Loucy (cell line): Measurements from ENCODE around the gene PARP12.
A peak's percentile ranks its signal among the peaks of the same experiment; 100 is the strongest.

Experiments
- H2AFZ ChIP-seq: fragments of 200-600 bp; sonication (generic); 2 replicates; pipeline ENCODE4 v1.6.0; 2016; ENCODE audit warnings: antibody characterized with exemption, mild to moderate bottlenecking, low read length, moderate library complexity
- H3F3A ChIP-seq: fragments of 200-600 bp; 2 replicates; pipeline ENCODE4 v1.6.0; 2016; ENCODE audit warnings: antibody characterized with exemption, low read depth, mild to moderate bottlenecking
- H3K27me3 ChIP-seq: fragments of 200-600 bp; sonication (generic); 2 replicates; pipeline ENCODE4 v1.6.1; 2014; ENCODE audit warnings: low read length, mild to moderate bottlenecking; ENCODE audit not compliant: insufficient read depth, poor library complexity, severe bottlenecking
- H3K36me3 ChIP-seq: fragments of 200-600 bp; sonication (generic); 2 replicates; pipeline ENCODE4 v1.6.1; 2016; ENCODE audit warnings: low read length; ENCODE audit not compliant: insufficient read depth
- H3K4me1 ChIP-seq: fragments of 200-600 bp; sonication (generic); 2 replicates; pipeline ENCODE4 v1.5.1; 2014; ENCODE audit warnings: low read length, mild to moderate bottlenecking; ENCODE audit not compliant: insufficient read depth, poor library complexity, severe bottlenecking
- H3K4me2 ChIP-seq: fragments of 200-600 bp; sonication (generic); 2 replicates; pipeline ENCODE4 v1.6.0; 2014; ENCODE audit warnings: antibody characterized with exemption, low read length, low read depth, mild to moderate bottlenecking; ENCODE audit not compliant: poor library complexity, severe bottlenecking
- H3K4me3 ChIP-seq: fragments of 200-600 bp; sonication (generic); 2 replicates; pipeline ENCODE4 v1.5.1; 2014; ENCODE audit warnings: low read length, mild to moderate bottlenecking, mixed read lengths; ENCODE audit not compliant: poor library complexity, severe bottlenecking
- H3K79me2 ChIP-seq: fragments of 200-600 bp; sonication (generic); 2 replicates; pipeline ENCODE4 v1.6.1; 2014; ENCODE audit warnings: low read length; ENCODE audit not compliant: insufficient read depth
- H3K9ac ChIP-seq: fragments of 200-600 bp; sonication (generic); 2 replicates; pipeline ENCODE4 v1.6.0; 2014; ENCODE audit warnings: mild to moderate bottlenecking, low read depth, low read length, moderate library complexity; ENCODE audit not compliant: poor library complexity, severe bottlenecking
- H3K9me2 ChIP-seq: fragments of 200-600 bp; sonication (generic); replicated peaks from 2 replicates; pipeline ENCODE4 v1.6.1; 2016; ENCODE audit warnings: low read depth, low read length, mixed read lengths
- H3K9me3 ChIP-seq: fragments of 200-600 bp; sonication (generic); 2 replicates; pipeline ENCODE4 v1.6.1; 2014; ENCODE audit warnings: mild to moderate bottlenecking, antibody characterized with exemption, low read length, low read depth; ENCODE audit not compliant: insufficient read depth
- H4K20me1 ChIP-seq: fragments of 200-600 bp; sonication (generic); 2 replicates; pipeline ENCODE4 v1.6.0; 2014; ENCODE audit warnings: antibody characterized with exemption, low read length, mild to moderate bottlenecking; ENCODE audit not compliant: insufficient read depth, poor library complexity, severe bottlenecking
- EZH2phosphoT487 ChIP-seq: fragments of 200-600 bp; IDR thresholded peaks from 2 replicates; pipeline ENCODE4 v1.6.1; 2018; ENCODE audit warnings: antibody characterized with exemption, mild to moderate bottlenecking, moderate library complexity, borderline replicate concordance
- TF ChIP-seq, protein P1 (sequence below): fragments of 200-600 bp; sonication (generic); conservative IDR thresholded peaks from 2 replicates; pipeline ENCODE4 v1.5.1; 2014; ENCODE audit warnings: mild to moderate bottlenecking, antibody characterized with exemption, low read length

Gene PARP12

DNA sequence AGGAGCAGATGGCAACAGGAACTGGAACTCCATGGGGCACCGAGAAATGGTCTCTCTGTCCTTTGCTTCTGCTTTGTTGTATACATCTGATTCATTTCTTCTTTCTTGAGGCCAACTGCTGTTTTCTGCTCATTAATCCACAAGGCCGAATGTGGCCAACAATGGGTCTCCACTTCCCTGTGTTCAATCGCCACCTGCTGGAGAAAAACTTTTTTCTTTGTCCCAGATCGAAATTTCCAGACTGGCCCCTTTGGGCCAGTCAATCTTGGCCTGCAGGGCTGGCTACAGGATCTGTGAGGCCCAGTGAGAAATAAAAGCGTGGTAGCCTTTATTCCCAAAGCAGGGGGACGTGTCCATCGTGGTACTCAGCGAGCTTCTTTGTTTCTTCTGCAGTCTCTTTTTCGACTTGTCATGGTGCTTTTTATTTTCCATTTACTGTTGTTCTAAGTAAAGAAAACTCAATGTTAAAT is 58.8 kb downstream of the PARP12 start:
- Histone ChIP-seq H3K9me2 (no peaks in the 10 kb centered on the region), H3K4me3 (no peak overlapping the region), H3K36me3 (no peaks in the 10 kb centered on the region), H3K9ac (no peak overlapping the region), H4K20me1 (no peaks in the 10 kb centered on the region), H3K9me3 (no peaks in the 10 kb centered on the region), H3F3A (no peaks in the 10 kb centered on the region), H3K4me2 (no peak overlapping the region), H2AFZ (no peak overlapping the region; the same call in 1 of the 2 replicates), H3K4me1 (no peaks in the 10 kb centered on the region), H3K27me3 (no peaks in the 10 kb centered on the region), H3K79me2 (no peaks in the 10 kb centered on the region)
- no peak for TF ChIP-seq EZH2phosphoT487
- TF ChIP-seq, protein P1, sequence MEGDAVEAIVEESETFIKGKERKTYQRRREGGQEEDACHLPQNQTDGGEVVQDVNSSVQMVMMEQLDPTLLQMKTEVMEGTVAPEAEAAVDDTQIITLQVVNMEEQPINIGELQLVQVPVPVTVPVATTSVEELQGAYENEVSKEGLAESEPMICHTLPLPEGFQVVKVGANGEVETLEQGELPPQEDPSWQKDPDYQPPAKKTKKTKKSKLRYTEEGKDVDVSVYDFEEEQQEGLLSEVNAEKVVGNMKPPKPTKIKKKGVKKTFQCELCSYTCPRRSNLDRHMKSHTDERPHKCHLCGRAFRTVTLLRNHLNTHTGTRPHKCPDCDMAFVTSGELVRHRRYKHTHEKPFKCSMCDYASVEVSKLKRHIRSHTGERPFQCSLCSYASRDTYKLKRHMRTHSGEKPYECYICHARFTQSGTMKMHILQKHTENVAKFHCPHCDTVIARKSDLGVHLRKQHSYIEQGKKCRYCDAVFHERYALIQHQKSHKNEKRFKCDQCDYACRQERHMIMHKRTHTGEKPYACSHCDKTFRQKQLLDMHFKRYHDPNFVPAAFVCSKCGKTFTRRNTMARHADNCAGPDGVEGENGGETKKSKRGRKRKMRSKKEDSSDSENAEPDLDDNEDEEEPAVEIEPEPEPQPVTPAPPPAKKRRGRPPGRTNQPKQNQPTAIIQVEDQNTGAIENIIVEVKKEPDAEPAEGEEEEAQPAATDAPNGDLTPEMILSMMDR: peak; percentile 76

DNA sequence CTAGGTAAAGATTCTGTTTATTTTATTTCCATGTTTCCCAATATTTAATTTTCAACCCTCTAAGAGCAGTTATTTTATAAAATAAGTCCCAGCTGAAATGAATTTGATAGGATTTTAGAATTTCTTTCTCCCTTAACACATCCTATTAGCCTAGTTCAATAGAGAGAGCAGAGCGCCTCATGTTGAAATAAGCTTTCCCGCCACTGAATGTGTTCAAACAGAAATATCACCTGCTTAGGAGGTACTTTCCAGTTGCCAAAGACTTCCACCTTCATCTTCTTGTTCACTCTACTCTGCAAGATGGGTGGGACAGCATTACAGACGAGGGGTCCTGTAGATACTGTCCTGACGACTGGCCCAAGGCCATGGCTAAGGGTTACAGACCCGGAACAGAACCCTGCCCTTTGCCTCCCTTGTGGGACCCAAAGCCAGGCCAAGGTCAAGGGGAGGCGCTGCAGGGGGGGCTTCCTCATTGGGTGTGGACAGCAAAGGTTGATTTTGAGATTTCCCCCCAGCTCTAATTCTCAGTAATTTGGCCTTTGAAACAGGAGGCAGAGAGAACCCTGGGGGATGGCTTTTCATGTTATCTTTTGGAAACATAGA is 62.0 kb downstream of the PARP12 start:
- Histone ChIP-seq H2AFZ (no peak overlapping the region), H3K4me3 (no peak overlapping the region), H3K36me3 (no peaks in the 10 kb centered on the region), H3K79me2 (no peaks in the 10 kb centered on the region), H3F3A (no peaks in the 10 kb centered on the region), H4K20me1 (no peaks in the 10 kb centered on the region), H3K9me2 (no peaks in the 10 kb centered on the region), H3K4me2 (no peak overlapping the region), H3K9me3 (no peaks in the 10 kb centered on the region), H3K4me1 (no peaks in the 10 kb centered on the region), H3K27me3 (no peaks in the 10 kb centered on the region), H3K9ac (no peak overlapping the region)
- TF ChIP-seq, protein P1: no peak
- no peak for TF ChIP-seq EZH2phosphoT487

DNA sequence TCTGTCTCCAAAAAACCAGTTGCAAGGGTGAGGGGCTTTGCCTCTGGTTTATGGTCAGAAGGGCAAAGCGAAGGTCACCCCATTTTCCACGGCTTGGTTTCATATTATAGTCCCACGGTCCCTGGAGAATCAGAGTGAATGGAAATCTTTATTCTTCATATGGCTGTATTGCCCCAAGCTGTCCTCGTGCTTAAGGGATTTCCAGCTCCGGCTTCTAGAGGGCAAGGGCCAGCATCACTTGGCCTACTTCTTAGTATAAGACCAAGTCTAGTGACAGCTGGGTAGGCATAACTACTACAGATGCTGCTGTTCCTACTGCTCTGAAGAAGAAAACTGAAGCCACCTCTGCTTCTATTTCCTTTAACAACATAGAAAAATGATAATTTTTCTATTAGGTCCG is 63.2 kb downstream of the PARP12 start:
- Histone ChIP-seq H3K4me2 (no peak overlapping the region), H2AFZ (no peak overlapping the region), H3K27me3 (no peaks in the 10 kb centered on the region), H4K20me1 (no peaks in the 10 kb centered on the region), H3K9me3 (no peaks in the 10 kb centered on the region), H3K9me2 (no peaks in the 10 kb centered on the region), H3K79me2 (no peaks in the 10 kb centered on the region), H3F3A (no peaks in the 10 kb centered on the region), H3K36me3 (no peaks in the 10 kb centered on the region), H3K9ac (no peak overlapping the region), H3K4me1 (no peaks in the 10 kb centered on the region), H3K4me3 (no peak overlapping the region)
- TF ChIP-seq, protein P1: no peak
- no peak for TF ChIP-seq EZH2phosphoT487
